A549 (cell line): ENCODE measurements around the gene AMER1. TPM values are rescaled to one million over a fixed set of nuclear protein-coding genes. Genes with fewer than 3 reads are reported as not detected.

Experiments used
- ATAC-seq, 2 experiments: fragments of 200-7000 bp in 1 of 2; fragments of >200 bp in 1 of 2; cut with Nextera tagmentation in 1 of 2; cut with Tn5 transposase in 1 of 2; 3 replicates each; pipeline versions ENCODE4 v1.8.0 to v1.9.1; 2018 to 2020; ENCODE audit warnings: mild to moderate bottlenecking in 1 of 2, moderate library complexity in 1 of 2
- CTCF ChIA-PET: fragments of 300-600 bp; sonication (Branson Sonifier 250); formaldehyde crosslinking; extraction: SDS; loops from one replicate; lab custom pipeline; 2021; ENCODE audit warnings: antibody characterized with exemption, inconsistent platforms; lab: Yijun Ruan, JAX
- POLR2A ChIA-PET: fragments of 350-600 bp; formaldehyde crosslinking; extraction: SDS; loops from one replicate; lab custom pipeline; 2021; ENCODE audit warnings: antibody characterized with exemption, inconsistent platforms; lab: Yijun Ruan, JAX
- DNase-seq, 2 experiments: peaks; one replicate each; pipeline versions ENCODE4 v3.0.0 to v3.0.0-alpha.2; 2011 to 2016; ENCODE audit warnings: low read depth in 1 of 2, low spot score in 1 of 2
- FAIRE-seq: peaks from 2 replicates; lab custom pipeline; 2011; peaks lifted over from hg19 to GRCh38; lab: Jason Lieb, UNC
- H3K27ac ChIP-seq, 2 experiments: fragments of >200 bp; sonication (Bioruptor Twin); formaldehyde crosslinking; 3 replicates each; pipeline ENCODE4 v1.5.1; 2016 to 2017
- H3K4me1 ChIP-seq: fragments of >200 bp; sonication (Bioruptor Twin); formaldehyde crosslinking; 3 replicates; pipeline ENCODE4 v1.6.1; 2016
- H3K4me2 ChIP-seq: fragments of >200 bp; sonication (Bioruptor Twin); formaldehyde crosslinking; 3 replicates; pipeline ENCODE4 v1.6.1; 2016
- H3K4me3 ChIP-seq: fragments of >200 bp; sonication (Bioruptor Twin); formaldehyde crosslinking; 3 replicates; pipeline ENCODE4 v1.5.1; 2016
- H3K9me3 ChIP-seq: fragments of >200 bp; sonication (Bioruptor Twin); formaldehyde crosslinking; 3 replicates; pipeline ENCODE4 v1.6.1; 2016
- BCL3 ChIP-seq: fragments of >200 bp; sonication (Bioruptor Twin); formaldehyde crosslinking; IDR thresholded peaks from 3 replicates; pipeline ENCODE4 v1.6.1; 2016
- BHLHE40 ChIP-seq: IDR thresholded peaks from 2 replicates; pipeline ENCODE4 v1.6.1; 2012; ENCODE audit warnings: low read depth, low read length, inconsistent platforms
- CBX2 ChIP-seq: fragments of 200-600 bp; sonication (generic); IDR thresholded peaks from 2 replicates; pipeline ENCODE4 v1.6.1; 2016; ENCODE audit warnings: low read depth, mild to moderate bottlenecking, borderline replicate concordance
- CEBPB ChIP-seq, 2 experiments: fragments of >200 bp in 1 of 2; sonication (Bioruptor Twin) in 1 of 2; formaldehyde crosslinking in 1 of 2; IDR thresholded peaks; 2 replicates each; pipeline ENCODE4 v1.6.1; 2012 to 2016
- CHD2 ChIP-seq: fragments of 150-350 bp; IDR thresholded peaks from 2 replicates; pipeline ENCODE4 v1.6.1; 2014; ENCODE audit warnings: low read length; ENCODE audit not compliant: partially characterized antibody
- CTCF ChIP-seq: fragments of >200 bp; sonication (Bioruptor Twin); formaldehyde crosslinking; IDR thresholded peaks from 3 replicates; pipeline ENCODE4 v1.5.1; 2016
- EHF ChIP-seq: fragments of 250-450 bp; sonication (Bioruptor Pico); IDR thresholded peaks from 2 replicates; pipeline ENCODE4 v1.5.0; 2020; ENCODE audit warnings: mild to moderate bottlenecking
- ESRRA ChIP-seq: fragments of 150-350 bp; IDR thresholded peaks from 2 replicates; pipeline ENCODE4 v1.6.1; 2014; ENCODE audit warnings: mild to moderate bottlenecking, low read length, borderline replicate concordance
- FOSB ChIP-seq: fragments of 250-450 bp; sonication (Bioruptor Pico); IDR thresholded peaks from 2 replicates; pipeline ENCODE4 v1.5.0; 2020; ENCODE audit warnings: mild to moderate bottlenecking, moderate library complexity
- HDAC2 ChIP-seq: fragments of 200-600 bp; sonication (generic); IDR thresholded peaks from 2 replicates; pipeline ENCODE4 v1.6.1; 2016
- HES2 ChIP-seq: fragments of >200 bp; sonication (Bioruptor Twin); formaldehyde crosslinking; IDR thresholded peaks from 2 replicates; pipeline ENCODE4 v1.6.1; 2016
- JUNB ChIP-seq: fragments of >200 bp; sonication (Bioruptor Twin); formaldehyde crosslinking; IDR thresholded peaks from 2 replicates; pipeline ENCODE4 v1.6.1; 2016
- KDM1A ChIP-seq: fragments of 200-600 bp; sonication (generic); IDR thresholded peaks from 2 replicates; pipeline ENCODE4 v1.6.1; 2016; ENCODE audit warnings: low read depth, mild to moderate bottlenecking
- MYC ChIP-seq: IDR thresholded peaks from 2 replicates; pipeline ENCODE4 v1.6.1; 2012; ENCODE audit warnings: mild to moderate bottlenecking, inconsistent platforms, low read length, improper control_type of control experiment, borderline replicate concordance
- NFE2L2 ChIP-seq: fragments of 150-350 bp; conservative IDR thresholded peaks from 2 replicates; pipeline ENCODE4 v1.6.1; 2014; ENCODE audit warnings: low read length
- PBX3 ChIP-seq: IDR thresholded peaks from 2 replicates; pipeline ENCODE4 v1.6.1; 2012
- PHF8 ChIP-seq: fragments of 200-600 bp; sonication (generic); IDR thresholded peaks from 2 replicates; pipeline ENCODE4 v1.6.1; 2016; ENCODE audit warnings: low read depth, mild to moderate bottlenecking, antibody characterized with exemption, moderate library complexity, borderline replicate concordance
- POLR2A ChIP-seq: IDR thresholded peaks from 2 replicates; pipeline ENCODE4 v1.6.1; 2012; ENCODE audit warnings: mild to moderate bottlenecking, low read length
- RCOR1 ChIP-seq: fragments of 150-350 bp; IDR thresholded peaks from 2 replicates; pipeline ENCODE4 v1.6.1; 2014; ENCODE audit warnings: antibody characterized with exemption, low read length, low read depth
- SMC3 ChIP-seq: fragments of >200 bp; sonication (Bioruptor Twin); formaldehyde crosslinking; IDR thresholded peaks from 3 replicates; pipeline ENCODE4 v1.6.1; 2018; ENCODE audit warnings: inconsistent platforms
- SREBF2 ChIP-seq: fragments of 450-650 bp; IDR thresholded peaks from 2 replicates; pipeline ENCODE4 v1.6.1; 2014; ENCODE audit warnings: mild to moderate bottlenecking, moderate library complexity
- ZC3H11A ChIP-seq: fragments of 450-650 bp; IDR thresholded peaks from 2 replicates; pipeline ENCODE4 v1.6.1; 2014; ENCODE audit warnings: antibody characterized with exemption, mild to moderate bottlenecking
- ZNF302 ChIP-seq: fragments of 250-450 bp; sonication (Bioruptor Pico); IDR thresholded peaks from 2 replicates; pipeline ENCODE4 v1.9.0; 2021; ENCODE audit warnings: inconsistent platforms, mild to moderate bottlenecking, moderate library complexity
- ZSCAN20 ChIP-seq: fragments of 250-450 bp; sonication (Bioruptor Pico); IDR thresholded peaks from 2 replicates; pipeline ENCODE4 v1.8.0; 2022; ENCODE audit warnings: mild to moderate bottlenecking, moderate library complexity
- WGBS: methylation state at CpG from one replicate; pipeline ENCODE4 v1.1.6; 2017; ENCODE audit errors: missing lambda C conversion rate; 5-methylcytosine and 5-hydroxymethylcytosine counted together
- polyA plus RNA-seq, 4 experiments: library from polyadenylated mRNA; depleted of rRNA in 3 of 4; stranded (reverse); fragments of >200 nt; fragmentation: RNase III in 1 of 4; extraction: RNeasy Plus Mini Kit Qiagen cat#74134 plus additional on column Dnase treatment in 1 of 4; gene quantifications; 2 replicates in 3 of 4; 3 replicates in 1 of 4; pipeline ENCODE4 v1.2.3, GENCODE V29; 2011 to 2017
- TF ChIP-seq, protein P1 (sequence below): fragments of 200-600 bp; sonication (generic); IDR thresholded peaks from 2 replicates; pipeline ENCODE4 v1.6.1; 2016; ENCODE audit warnings: antibody characterized with exemption, mild to moderate bottlenecking, moderate library complexity
- TF ChIP-seq, protein P2 (sequence below): IDR thresholded peaks from 2 replicates; pipeline ENCODE4 v1.6.1; 2012

Gene AMER1
- polyA plus RNA-seq, 2 of the 4 experiments (the other 2 are of a cell fraction): 1.9 to 2.8 TPM

- ATAC-seq (no peak), DNase-seq (no peak), FAIRE-seq (no peak)
- Histone ChIP-seq H3K27ac (no peak overlapping the region), H3K4me3 (no peak overlapping the region), H3K4me2 (no peak overlapping the region), H3K9me3 (no peaks in the 10 kb centered on the region), H3K4me1 (no peaks in the 10 kb centered on the region)
- TF ChIP-seq BHLHE40: no peak
- TF ChIP-seq BCL3: no peak
- no peak for TF ChIP-seq FOSB
- TF ChIP-seq CEBPB (IDR thresholded peaks at IDR 0.05): no peak
- no peak for TF ChIP-seq PBX3
- no peak for TF ChIP-seq SMC3
- no peak for TF ChIP-seq ZSCAN20 (CRISPR knock-in tag)
- TF ChIP-seq POLR2A: no peak
- no peak for TF ChIP-seq ZNF302 (CRISPR knock-in tag)
- no peak for TF ChIP-seq NFE2L2
- TF ChIP-seq, protein P1, sequence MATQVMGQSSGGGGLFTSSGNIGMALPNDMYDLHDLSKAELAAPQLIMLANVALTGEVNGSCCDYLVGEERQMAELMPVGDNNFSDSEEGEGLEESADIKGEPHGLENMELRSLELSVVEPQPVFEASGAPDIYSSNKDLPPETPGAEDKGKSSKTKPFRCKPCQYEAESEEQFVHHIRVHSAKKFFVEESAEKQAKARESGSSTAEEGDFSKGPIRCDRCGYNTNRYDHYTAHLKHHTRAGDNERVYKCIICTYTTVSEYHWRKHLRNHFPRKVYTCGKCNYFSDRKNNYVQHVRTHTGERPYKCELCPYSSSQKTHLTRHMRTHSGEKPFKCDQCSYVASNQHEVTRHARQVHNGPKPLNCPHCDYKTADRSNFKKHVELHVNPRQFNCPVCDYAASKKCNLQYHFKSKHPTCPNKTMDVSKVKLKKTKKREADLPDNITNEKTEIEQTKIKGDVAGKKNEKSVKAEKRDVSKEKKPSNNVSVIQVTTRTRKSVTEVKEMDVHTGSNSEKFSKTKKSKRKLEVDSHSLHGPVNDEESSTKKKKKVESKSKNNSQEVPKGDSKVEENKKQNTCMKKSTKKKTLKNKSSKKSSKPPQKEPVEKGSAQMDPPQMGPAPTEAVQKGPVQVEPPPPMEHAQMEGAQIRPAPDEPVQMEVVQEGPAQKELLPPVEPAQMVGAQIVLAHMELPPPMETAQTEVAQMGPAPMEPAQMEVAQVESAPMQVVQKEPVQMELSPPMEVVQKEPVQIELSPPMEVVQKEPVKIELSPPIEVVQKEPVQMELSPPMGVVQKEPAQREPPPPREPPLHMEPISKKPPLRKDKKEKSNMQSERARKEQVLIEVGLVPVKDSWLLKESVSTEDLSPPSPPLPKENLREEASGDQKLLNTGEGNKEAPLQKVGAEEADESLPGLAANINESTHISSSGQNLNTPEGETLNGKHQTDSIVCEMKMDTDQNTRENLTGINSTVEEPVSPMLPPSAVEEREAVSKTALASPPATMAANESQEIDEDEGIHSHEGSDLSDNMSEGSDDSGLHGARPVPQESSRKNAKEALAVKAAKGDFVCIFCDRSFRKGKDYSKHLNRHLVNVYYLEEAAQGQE: no peak
- no peak for TF ChIP-seq JUNB
- TF ChIP-seq ESRRA: no peak
- no peak for TF ChIP-seq SREBF2
- no peak for TF ChIP-seq EHF (CRISPR knock-in tag)
- TF ChIP-seq, protein P2, sequence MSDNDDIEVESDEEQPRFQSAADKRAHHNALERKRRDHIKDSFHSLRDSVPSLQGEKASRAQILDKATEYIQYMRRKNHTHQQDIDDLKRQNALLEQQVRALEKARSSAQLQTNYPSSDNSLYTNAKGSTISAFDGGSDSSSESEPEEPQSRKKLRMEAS: no peak
- TF ChIP-seq CHD2: no peak
- no peak for TF ChIP-seq HES2
- TF ChIP-seq ZC3H11A: no peak
- POLR2A ChIA-PET: no interaction called here
- CTCF ChIA-PET: no interaction called here
Observed at GRCh38 chrX:64187762-64188150, 17.8 kb downstream of the AMER1 start.

- no peak overlapping the region for H3K4me2 ChIP-seq
- ChIA-PET POLR2A (no interaction called here), CTCF (no interaction called here)
- FAIRE-seq (no peak), ATAC-seq (no peak), DNase-seq (no peak)
- H3K27ac ChIP-seq: no peak overlapping the region
- no peak overlapping the region for H3K4me3 ChIP-seq
- TF ChIP-seq MYC: no peak
- no peak for TF ChIP-seq PHF8
- TF ChIP-seq CTCF: no peak
- TF ChIP-seq CBX2: no peak
- TF ChIP-seq HDAC2: no peak
- TF ChIP-seq RCOR1: no peak
- no peak for TF ChIP-seq JUNB
- TF ChIP-seq KDM1A: no peak
- H3K9me3 ChIP-seq: no peaks in the 10 kb centered on the region
- 100% methylated on average over 1 of the region's 1 CpG for WGBS
- no peaks in the 10 kb centered on the region for H3K4me1 ChIP-seq
Observed at GRCh38 chrX:64186974-64187761, 18.3 kb downstream of the AMER1 start.
